ENCODE data around the gene ROBO3. TPM values are rescaled to one million over a fixed set of nuclear protein-coding genes. Genes with fewer than 3 reads are reported as not detected.

Gene ROBO3
- total and polyA plus RNA-seq, 2 donors, result 4.5 to 11.2 TPM

GRCh38 chr11:124877910-124878758 lies 12.9 kb downstream of the ROBO3 start:
- no peak for DNase-seq (ENCODE audit: low read depth in 6 of 9, low spot score in 9 of 9)
- Histone ChIP-seq H3K36me3 (ENCODE audit: control insufficient read depth in 2 of 2, insufficient read depth in 2 of 2, low read length in 1 of 2) (no peaks in the 10 kb centered on the region), H3K9me3 (ENCODE audit: control insufficient read depth in 2 of 2, insufficient read depth in 1 of 2, low read length in 1 of 2) (peaks cover 0 to 1% of the 10 kb centered on the region in 2 donors), H3K4me1 (ENCODE audit: control insufficient read depth in 2 of 2, insufficient read depth in 2 of 2, low read length in 2 of 2) (peaks cover 7 to 18% of the 10 kb centered on the region in 2 donors), H3K27me3 (ENCODE audit: control insufficient read depth in 2 of 2, insufficient read depth in 1 of 2, low read length in 1 of 2) (peaks cover 25 to 56% of the 10 kb centered on the region in 2 donors), H3K27ac (ENCODE audit: low read depth in 1 of 2, low read length in 1 of 2) (no peak overlapping the region), H3K4me3 (ENCODE audit: low read length in 2 of 2) (no peak overlapping the region)
- 85% methylated on average over 17 of the region's 17 CpGs for WGBS

- no peak overlapping the region for H3K4me3 ChIP-seq (ENCODE audit: low read length in 2 of 2)
- no peak for DNase-seq (ENCODE audit: low read depth in 6 of 9, low spot score in 9 of 9)
- no peaks in the 10 kb centered on the region for H3K36me3 ChIP-seq (ENCODE audit: control insufficient read depth in 2 of 2, insufficient read depth in 2 of 2, low read length in 1 of 2)
- H3K4me1 ChIP-seq (ENCODE audit: control insufficient read depth in 2 of 2, insufficient read depth in 2 of 2, low read length in 2 of 2), result peaks cover 7 to 18% of the 10 kb centered on the region in 2 donors
- 98% methylated on average over 11 of the region's 11 CpGs for WGBS
- peaks cover 23 to 48% of the 10 kb centered on the region in 2 donors for H3K27me3 ChIP-seq (ENCODE audit: control insufficient read depth in 2 of 2, insufficient read depth in 1 of 2, low read length in 1 of 2)
- peaks cover 0 to 1% of the 10 kb centered on the region in 2 donors for H3K9me3 ChIP-seq (ENCODE audit: control insufficient read depth in 2 of 2, insufficient read depth in 1 of 2, low read length in 1 of 2)
- no peak overlapping the region for H3K27ac ChIP-seq (ENCODE audit: low read depth in 1 of 2, low read length in 1 of 2)
These were observed 13.7 kb downstream of the ROBO3 start for GRCh38 chr11:124878759-124879492.

GRCh38 chr11:124879493-124880289 lies 14.5 kb downstream of the ROBO3 start:
- H3K4me3 ChIP-seq (ENCODE audit: low read length in 2 of 2), result no peak overlapping the region
- no peaks in the 10 kb centered on the region for H3K36me3 ChIP-seq (ENCODE audit: control insufficient read depth in 2 of 2, insufficient read depth in 2 of 2, low read length in 1 of 2)
- 78% methylated on average over 16 of the region's 16 CpGs for WGBS
- H3K4me1 ChIP-seq (ENCODE audit: control insufficient read depth in 2 of 2, insufficient read depth in 2 of 2, low read length in 2 of 2), result peaks cover 7 to 18% of the 10 kb centered on the region in 2 donors
- H3K9me3 ChIP-seq (ENCODE audit: control insufficient read depth in 2 of 2, insufficient read depth in 1 of 2, low read length in 1 of 2), result peaks cover 0 to 1% of the 10 kb centered on the region in 2 donors
- H3K27ac ChIP-seq (ENCODE audit: low read depth in 1 of 2, low read length in 1 of 2), result no peak overlapping the region
- peaks cover 19 to 40% of the 10 kb centered on the region in 2 donors for H3K27me3 ChIP-seq (ENCODE audit: control insufficient read depth in 2 of 2, insufficient read depth in 1 of 2, low read length in 1 of 2)
- no peak for DNase-seq (ENCODE audit: low read depth in 6 of 9, low spot score in 9 of 9)

GRCh38 chr11:124880290-124880611 lies 15.0 kb downstream of the ROBO3 start:
- DNase-seq (ENCODE audit: low read depth in 6 of 9, low spot score in 9 of 9), result peak in 1 of 9 donors; percentile 27
- Histone ChIP-seq H3K4me1 (ENCODE audit: control insufficient read depth in 2 of 2, insufficient read depth in 2 of 2, low read length in 2 of 2) (peaks cover 7 to 18% of the 10 kb centered on the region in 2 donors), H3K36me3 (ENCODE audit: control insufficient read depth in 2 of 2, insufficient read depth in 2 of 2, low read length in 1 of 2) (no peaks in the 10 kb centered on the region), H3K4me3 (ENCODE audit: low read length in 2 of 2) (no peak overlapping the region), H3K27ac (ENCODE audit: low read depth in 1 of 2, low read length in 1 of 2) (no peak overlapping the region), H3K9me3 (ENCODE audit: control insufficient read depth in 2 of 2, insufficient read depth in 1 of 2, low read length in 1 of 2) (peaks cover 0 to 1% of the 10 kb centered on the region in 2 donors), H3K27me3 (ENCODE audit: control insufficient read depth in 2 of 2, insufficient read depth in 1 of 2, low read length in 1 of 2) (peaks cover 14 to 36% of the 10 kb centered on the region in 2 donors)
- 31% methylated on average over 10 of the region's 10 CpGs for WGBS

GRCh38 chr11:124880958-124881357 lies 15.7 kb downstream of the ROBO3 start:
- WGBS, result 97% methylated on average over 3 of the region's 3 CpGs
- peaks cover 5 to 15% of the 10 kb centered on the region in 2 donors for H3K4me1 ChIP-seq (ENCODE audit: control insufficient read depth in 2 of 2, insufficient read depth in 2 of 2, low read length in 2 of 2)
- H3K36me3 ChIP-seq (ENCODE audit: control insufficient read depth in 2 of 2, insufficient read depth in 2 of 2, low read length in 1 of 2), result no peaks in the 10 kb centered on the region
- no peak for DNase-seq (ENCODE audit: low read depth in 6 of 9, low spot score in 9 of 9)
- H3K27ac ChIP-seq (ENCODE audit: low read depth in 1 of 2, low read length in 1 of 2), result no peak overlapping the region
- peaks cover 8 to 29% of the 10 kb centered on the region in 2 donors for H3K27me3 ChIP-seq (ENCODE audit: control insufficient read depth in 2 of 2, insufficient read depth in 1 of 2, low read length in 1 of 2)
- no peak overlapping the region for H3K4me3 ChIP-seq (ENCODE audit: low read length in 2 of 2)
- no peaks in the 10 kb centered on the region for H3K9me3 ChIP-seq (ENCODE audit: control insufficient read depth in 2 of 2, insufficient read depth in 1 of 2, low read length in 1 of 2)

GRCh38 chr11:124882339-124883071 lies 17.3 kb downstream of the ROBO3 start:
- WGBS, result 71% methylated on average over 11 of the region's 11 CpGs
- H3K9me3 ChIP-seq (ENCODE audit: control insufficient read depth in 2 of 2, insufficient read depth in 1 of 2, low read length in 1 of 2), result no peaks in the 10 kb centered on the region
- no peak for DNase-seq (ENCODE audit: low read depth in 6 of 9, low spot score in 9 of 9)
- H3K27me3 ChIP-seq (ENCODE audit: control insufficient read depth in 2 of 2, insufficient read depth in 1 of 2, low read length in 1 of 2), result peaks cover 1 to 18% of the 10 kb centered on the region in 2 donors
- no peak overlapping the region for H3K27ac ChIP-seq (ENCODE audit: low read depth in 1 of 2, low read length in 1 of 2)
- H3K4me1 ChIP-seq (ENCODE audit: control insufficient read depth in 2 of 2, insufficient read depth in 2 of 2, low read length in 2 of 2), result peaks cover 0 to 1% of the 10 kb centered on the region in 2 donors
- no peak overlapping the region for H3K4me3 ChIP-seq (ENCODE audit: low read length in 2 of 2)
- H3K36me3 ChIP-seq (ENCODE audit: control insufficient read depth in 2 of 2, insufficient read depth in 2 of 2, low read length in 1 of 2), result no peaks in the 10 kb centered on the region

- H3K27ac ChIP-seq (ENCODE audit: low read depth in 1 of 2, low read length in 1 of 2), result no peak overlapping the region
- H3K27me3 ChIP-seq (ENCODE audit: control insufficient read depth in 2 of 2, insufficient read depth in 1 of 2, low read length in 1 of 2), result peaks cover 0 to 5% of the 10 kb centered on the region in 2 donors
- DNase-seq (ENCODE audit: low read depth in 6 of 9, low spot score in 9 of 9), result no peak
- no peaks in the 10 kb centered on the region for H3K9me3 ChIP-seq (ENCODE audit: control insufficient read depth in 2 of 2, insufficient read depth in 1 of 2, low read length in 1 of 2)
- no peak overlapping the region for H3K4me3 ChIP-seq (ENCODE audit: low read length in 2 of 2)
- 88% methylated on average over 1 of the region's 1 CpG for WGBS
- H3K36me3 ChIP-seq (ENCODE audit: control insufficient read depth in 2 of 2, insufficient read depth in 2 of 2, low read length in 1 of 2), result no peaks in the 10 kb centered on the region
- H3K4me1 ChIP-seq (ENCODE audit: control insufficient read depth in 2 of 2, insufficient read depth in 2 of 2, low read length in 2 of 2), result no peaks in the 10 kb centered on the region
These were observed 19.1 kb downstream of the ROBO3 start for GRCh38 chr11:124884340-124884739.

GRCh38 chr11:124884869-124885479 lies 19.7 kb downstream of the ROBO3 start:
- no peaks in the 10 kb centered on the region for H3K4me1 ChIP-seq (ENCODE audit: control insufficient read depth in 2 of 2, insufficient read depth in 2 of 2, low read length in 2 of 2)
- H3K4me3 ChIP-seq (ENCODE audit: low read length in 2 of 2), result no peak overlapping the region
- H3K27me3 ChIP-seq (ENCODE audit: control insufficient read depth in 2 of 2, insufficient read depth in 1 of 2, low read length in 1 of 2), result peaks cover 0 to 5% of the 10 kb centered on the region in 2 donors
- no peak for DNase-seq (ENCODE audit: low read depth in 6 of 9, low spot score in 9 of 9)
- no peaks in the 10 kb centered on the region for H3K9me3 ChIP-seq (ENCODE audit: control insufficient read depth in 2 of 2, insufficient read depth in 1 of 2, low read length in 1 of 2)
- H3K27ac ChIP-seq (ENCODE audit: low read depth in 1 of 2, low read length in 1 of 2), result no peak overlapping the region
- 94% methylated on average over 5 of the region's 5 CpGs for WGBS
- no peaks in the 10 kb centered on the region for H3K36me3 ChIP-seq (ENCODE audit: control insufficient read depth in 2 of 2, insufficient read depth in 2 of 2, low read length in 1 of 2)
